Hippocampal formation (tissue), 2 donors: Measurements from ENCODE around the gene SNTA1.
"Not testable (repeated sequence)": the region's sequence is repeated elsewhere in the genome, so short reads cannot be mapped to it uniquely, and the experiment has no call there.

Experiments used
- DNase-seq, 2 donors: peaks; one replicate each; lab custom pipeline; 2025; lab: John Stamatoyannopoulos, UW

Gene SNTA1

DNA sequence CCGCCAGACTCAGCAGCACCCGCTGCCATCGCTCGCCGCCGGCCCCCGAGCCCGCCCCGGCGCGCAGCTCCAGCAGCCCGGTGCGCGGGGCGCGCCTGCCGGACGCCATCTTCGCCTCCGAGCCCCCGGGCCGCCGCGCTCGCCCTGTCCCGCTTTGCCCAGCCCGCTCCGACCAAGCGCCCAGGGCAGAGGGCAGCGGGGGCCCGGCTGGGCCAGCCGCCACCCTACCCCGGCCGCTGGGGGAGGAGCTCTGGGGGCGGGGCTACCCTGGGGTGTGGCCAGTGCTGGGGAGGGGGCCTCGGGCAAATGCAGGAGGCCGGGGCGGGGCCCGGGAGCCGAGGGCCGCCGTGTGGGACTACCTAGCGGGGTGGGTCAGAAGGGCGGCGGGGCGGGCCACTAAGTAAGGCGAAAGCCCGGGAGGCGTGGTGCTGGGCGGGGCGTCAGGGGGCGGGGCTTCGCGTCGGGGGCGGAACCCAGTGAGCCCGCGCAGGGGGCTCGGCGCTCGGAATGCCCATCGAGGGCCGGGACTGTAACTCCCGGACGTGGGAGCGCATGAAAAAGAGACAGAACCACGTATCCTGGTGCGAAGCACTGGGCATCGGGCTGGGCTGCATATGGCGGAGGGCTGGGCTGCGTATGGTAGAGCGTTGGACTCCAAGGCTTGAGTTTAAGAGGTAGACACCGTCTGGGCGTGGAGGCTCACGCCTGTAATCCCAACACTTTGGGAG lies at the start of gene SNTA1:
Gene SNTA1 (minus strand): TSS at position 252 of the 728 bp plus-strand sequence. CDS start 143 bp downstream, at position 109.
- DNase-seq, result peak; percentile 57 to 83

GRCh38 chr20:33490934-33491656 lies 47.5 kb upstream of the SNTA1 start:
- DNase-seq, result no peak

- no peak for DNase-seq
Observed at GRCh38 chr20:33490023-33490933, 46.7 kb upstream of the SNTA1 start, which contains the start of gene CBFA2T2. CBFA2T2 (plus strand) TSS chr20:33490096; CDS start chr20:33490268, 172 bp downstream.

GRCh38 chr20:33489495-33490022 lies 46.0 kb upstream of the SNTA1 start:
- DNase-seq, result peak; percentile 96 to 99

DNA sequence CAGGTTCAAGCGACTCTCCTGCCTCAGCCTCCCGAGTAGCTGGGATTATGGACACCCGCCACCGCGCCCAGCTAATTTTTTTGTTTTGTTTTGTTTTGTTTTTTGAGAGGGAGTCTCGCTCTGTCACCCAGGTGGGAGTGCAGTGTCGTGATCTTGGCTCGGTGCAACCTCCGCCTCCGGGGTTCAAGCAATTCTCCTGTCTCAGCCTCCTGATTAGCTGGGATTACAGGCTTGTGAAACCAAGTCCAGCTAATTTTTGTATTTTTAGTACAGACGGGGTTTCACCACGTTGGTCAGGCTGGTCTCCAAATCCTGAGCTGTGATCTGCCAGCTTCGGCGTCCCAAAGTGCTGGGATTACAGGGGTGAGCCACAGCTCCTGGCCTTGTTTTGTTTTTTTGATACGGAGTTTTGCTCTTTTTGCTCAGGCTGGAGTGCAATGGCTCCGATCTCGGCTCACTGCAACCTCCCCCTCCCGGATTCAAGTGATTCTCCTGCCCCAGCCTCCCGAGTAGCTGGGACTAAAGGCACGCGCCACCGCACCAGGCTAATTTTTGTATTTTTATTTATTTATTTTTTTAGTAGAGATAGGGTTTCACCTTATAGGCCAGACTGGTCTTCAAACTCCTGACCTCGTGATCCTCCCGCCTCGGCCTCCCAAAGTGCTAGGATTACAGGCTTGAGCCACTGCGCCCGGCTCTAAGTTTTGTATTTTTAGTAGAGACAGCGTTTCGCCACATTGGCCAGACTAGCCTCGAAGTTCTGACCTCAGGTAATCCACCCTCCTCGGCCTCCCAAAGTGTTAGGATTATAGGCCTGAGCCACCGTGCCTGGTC lies 45.3 kb upstream of the SNTA1 start:
- not testable (repeated sequence) for DNase-seq

DNA sequence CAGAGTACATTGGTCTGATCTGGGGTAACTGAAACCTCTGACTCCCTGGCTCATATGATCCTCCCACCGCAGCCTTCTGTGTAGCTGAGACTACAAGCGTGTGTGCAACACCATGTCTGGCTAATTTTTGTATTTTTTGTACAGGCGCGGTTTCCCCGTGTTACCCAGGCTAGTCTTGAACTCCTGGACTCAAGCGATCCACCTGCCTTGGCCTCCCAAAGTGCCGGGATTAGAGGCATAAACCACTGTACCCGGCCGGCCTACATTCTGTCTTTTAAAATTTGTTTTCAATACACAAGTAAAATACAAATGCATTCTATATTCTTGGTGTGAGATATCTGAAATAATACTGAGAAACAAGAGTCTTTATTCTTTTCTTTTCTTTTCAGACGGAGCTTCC lies 44.6 kb upstream of the SNTA1 start:
- DNase-seq, result no peak

DNA sequence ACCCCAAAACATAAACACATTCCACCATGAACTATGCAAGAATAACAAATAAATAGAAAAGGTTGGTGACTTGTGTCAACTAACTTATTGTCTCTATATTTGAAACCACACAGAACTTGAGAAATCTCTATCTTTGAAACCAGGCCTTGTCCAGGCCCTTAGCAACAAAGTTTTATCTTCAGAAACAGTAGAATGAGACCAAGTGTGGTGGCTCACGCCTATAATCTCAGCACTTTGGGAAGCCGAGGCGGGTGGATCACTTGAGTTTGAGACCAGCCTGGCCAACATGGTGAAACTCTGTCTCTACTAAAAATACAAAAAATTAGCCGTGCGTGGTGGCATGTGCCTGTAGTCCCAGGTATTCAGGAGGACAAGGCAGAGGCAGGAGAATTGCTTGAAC lies 39.6 kb upstream of the SNTA1 start:
- not testable (repeated sequence) for DNase-seq

- no peak for DNase-seq
Observed at GRCh38 chr20:33482581-33482980, 39.0 kb upstream of the SNTA1 start.

GRCh38 chr20:33481431-33481941 lies 37.9 kb upstream of the SNTA1 start:
- DNase-seq, result no peak

DNA sequence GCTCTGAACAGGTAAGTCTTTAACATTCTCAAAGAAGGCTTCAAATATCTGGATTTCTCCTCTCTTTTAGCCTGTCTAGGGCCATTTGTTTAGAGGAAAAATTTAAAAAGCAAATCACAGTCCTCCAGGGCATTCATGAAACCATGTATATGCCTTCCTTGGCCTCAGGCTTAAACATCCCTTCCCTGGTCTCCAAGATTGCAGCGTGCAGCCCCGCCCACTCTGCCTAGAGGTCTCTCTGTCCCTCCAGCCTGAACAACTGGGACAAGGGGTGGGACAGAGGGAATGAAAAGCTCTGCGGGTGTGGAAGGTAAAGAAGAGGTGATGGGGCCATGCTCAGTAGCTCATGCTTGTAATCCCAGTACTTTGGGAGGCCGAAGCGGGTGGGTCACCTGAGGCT lies 36.5 kb upstream of the SNTA1 start:
- DNase-seq, result no peak

DNA sequence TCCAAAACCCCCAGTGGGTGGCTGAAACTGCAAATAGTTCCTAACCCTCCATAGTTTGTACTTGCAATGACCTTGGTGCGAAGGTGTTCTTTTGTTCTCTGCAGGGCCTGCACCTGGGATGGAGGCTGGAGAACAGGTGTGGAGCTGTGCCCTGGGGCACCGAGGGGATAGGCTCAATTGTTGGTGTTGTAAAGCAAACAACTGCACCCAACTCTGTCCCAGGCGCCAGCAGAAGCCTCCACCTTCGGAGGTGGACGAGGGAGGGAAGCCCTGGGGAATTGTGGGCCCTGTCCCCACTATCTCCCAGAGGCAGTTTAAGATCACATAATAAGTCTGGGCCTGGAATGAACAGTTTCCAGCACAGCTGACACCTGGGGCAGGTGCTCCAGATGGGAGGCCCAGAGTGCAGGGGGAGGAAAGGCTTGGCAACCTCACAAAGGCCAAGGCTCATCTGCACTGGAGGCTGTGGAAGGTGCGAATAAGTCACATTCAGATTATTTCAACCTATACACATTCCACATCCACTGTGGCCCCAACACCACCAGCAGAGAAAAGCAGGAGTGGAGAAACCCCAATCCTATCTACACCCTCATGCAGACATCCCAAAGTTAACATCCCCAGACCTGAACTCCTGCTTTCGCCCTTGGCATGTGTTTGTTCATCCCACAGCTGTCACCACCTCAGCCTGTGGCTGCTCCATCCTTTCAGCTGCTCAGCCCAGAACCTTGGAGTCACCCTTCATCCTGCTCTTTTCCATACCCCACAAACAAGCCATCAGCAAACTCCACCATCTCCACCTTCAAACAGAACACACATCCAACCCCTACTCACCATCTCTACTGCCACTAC lies 34.0 kb upstream of the SNTA1 start:
- no peak for DNase-seq

DNA sequence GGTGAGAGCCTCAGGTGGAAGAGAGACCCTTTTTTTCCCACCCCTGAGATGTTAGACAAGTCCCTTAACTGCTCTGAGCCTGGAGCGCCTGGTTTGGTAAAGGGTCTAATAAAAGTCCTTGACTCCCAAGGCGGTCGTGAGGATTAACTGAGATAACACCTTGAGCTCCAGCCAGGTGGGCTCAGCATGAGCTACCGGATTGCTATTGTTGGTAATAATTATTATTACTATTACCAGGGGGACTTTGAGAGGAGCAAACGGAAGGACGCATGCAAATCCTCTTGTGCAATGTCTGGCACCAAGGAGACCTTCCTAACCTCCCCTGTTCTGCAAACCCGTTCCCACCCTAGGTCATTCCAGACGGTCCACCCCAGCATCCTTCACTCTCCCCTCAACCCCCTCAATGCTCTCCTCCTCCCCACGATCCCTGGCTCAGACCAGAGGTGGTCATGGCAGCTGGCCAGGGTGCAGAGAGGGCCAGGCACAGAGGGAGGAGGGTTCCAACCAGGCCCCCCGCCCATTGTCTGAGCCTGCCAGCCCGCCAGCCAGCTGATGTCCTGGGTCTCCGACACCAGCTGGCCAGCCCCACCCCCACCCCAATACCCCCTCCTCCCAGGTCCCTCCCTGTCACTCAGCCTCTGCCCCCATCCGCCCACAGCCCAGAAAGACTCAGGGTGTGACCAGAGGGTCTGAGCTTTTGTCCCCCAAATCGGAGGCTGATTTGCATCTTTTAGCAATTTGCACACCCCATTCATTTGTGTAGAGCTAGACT lies 32.0 kb upstream of the SNTA1 start:
- DNase-seq, result no peak

GRCh38 chr20:33474963-33475362 lies 31.4 kb upstream of the SNTA1 start:
- no peak for DNase-seq

GRCh38 chr20:33474097-33474873 lies 30.7 kb upstream of the SNTA1 start:
- no peak for DNase-seq

- no peak for DNase-seq
Observed at GRCh38 chr20:33472868-33473435, 29.4 kb upstream of the SNTA1 start.

DNA sequence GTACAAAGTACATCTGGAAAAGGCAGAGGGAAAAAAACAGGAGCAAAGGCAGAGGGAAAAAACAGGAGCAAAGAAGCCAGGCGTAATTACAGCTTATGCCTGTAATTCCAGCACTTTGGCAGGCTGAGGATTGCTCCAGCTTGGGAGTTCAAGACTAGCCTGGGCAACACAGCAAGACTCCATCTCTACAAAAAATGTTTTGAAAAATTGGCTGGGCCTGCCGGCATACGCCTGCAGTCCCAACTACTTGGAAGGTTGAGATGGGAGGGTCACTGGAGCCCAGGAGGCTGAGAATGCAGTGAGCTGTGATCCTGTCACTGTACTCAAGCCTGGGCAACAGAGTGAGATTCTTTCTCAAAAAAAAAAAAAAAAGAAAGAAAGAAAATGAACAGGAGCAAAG lies 27.3 kb upstream of the SNTA1 start:
- no peak for DNase-seq

GRCh38 chr20:33470457-33470856 lies 26.9 kb upstream of the SNTA1 start:
- DNase-seq, result no peak

DNA sequence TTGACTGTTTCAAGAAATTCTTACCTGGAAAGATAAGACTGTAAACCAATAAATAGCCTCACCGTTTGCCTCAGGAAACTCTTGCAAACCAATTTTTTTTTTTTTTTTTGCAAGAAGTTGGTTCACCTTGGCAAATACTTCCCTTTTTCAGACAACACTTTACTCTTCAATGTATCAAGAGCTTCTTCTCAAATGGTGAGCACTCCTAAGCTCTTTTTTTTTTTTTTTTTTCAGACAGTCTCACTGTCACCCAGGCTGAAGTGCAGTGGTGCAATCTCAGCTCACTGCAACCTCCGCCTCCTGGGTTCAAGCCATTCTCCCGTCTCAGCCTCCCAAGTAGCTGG lies 22.7 kb upstream of the SNTA1 start:
- DNase-seq, result no peak
